ENCODE results near the gene KLHL40.

Gene KLHL40

GRCh38 chr3:42731476-42732195, 46.3 kb downstream of the KLHL40 start:
- H3K27ac ChIP-seq: no peak overlapping the region
- no peak for TF ChIP-seq ZFX (IDR thresholded peaks at IDR 0.05)
- TF ChIP-seq, protein P1, sequence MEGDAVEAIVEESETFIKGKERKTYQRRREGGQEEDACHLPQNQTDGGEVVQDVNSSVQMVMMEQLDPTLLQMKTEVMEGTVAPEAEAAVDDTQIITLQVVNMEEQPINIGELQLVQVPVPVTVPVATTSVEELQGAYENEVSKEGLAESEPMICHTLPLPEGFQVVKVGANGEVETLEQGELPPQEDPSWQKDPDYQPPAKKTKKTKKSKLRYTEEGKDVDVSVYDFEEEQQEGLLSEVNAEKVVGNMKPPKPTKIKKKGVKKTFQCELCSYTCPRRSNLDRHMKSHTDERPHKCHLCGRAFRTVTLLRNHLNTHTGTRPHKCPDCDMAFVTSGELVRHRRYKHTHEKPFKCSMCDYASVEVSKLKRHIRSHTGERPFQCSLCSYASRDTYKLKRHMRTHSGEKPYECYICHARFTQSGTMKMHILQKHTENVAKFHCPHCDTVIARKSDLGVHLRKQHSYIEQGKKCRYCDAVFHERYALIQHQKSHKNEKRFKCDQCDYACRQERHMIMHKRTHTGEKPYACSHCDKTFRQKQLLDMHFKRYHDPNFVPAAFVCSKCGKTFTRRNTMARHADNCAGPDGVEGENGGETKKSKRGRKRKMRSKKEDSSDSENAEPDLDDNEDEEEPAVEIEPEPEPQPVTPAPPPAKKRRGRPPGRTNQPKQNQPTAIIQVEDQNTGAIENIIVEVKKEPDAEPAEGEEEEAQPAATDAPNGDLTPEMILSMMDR (conservative IDR thresholded peaks at IDR 0.05): no peak

- H3K27ac ChIP-seq: no peak overlapping the region
- no peak for TF ChIP-seq ZFX (IDR thresholded peaks at IDR 0.05)
- TF ChIP-seq, protein P1 (conservative IDR thresholded peaks at IDR 0.05): no peak
Measured at GRCh38 chr3:42732196-42732828, 47.0 kb downstream of the KLHL40 start.

DNA sequence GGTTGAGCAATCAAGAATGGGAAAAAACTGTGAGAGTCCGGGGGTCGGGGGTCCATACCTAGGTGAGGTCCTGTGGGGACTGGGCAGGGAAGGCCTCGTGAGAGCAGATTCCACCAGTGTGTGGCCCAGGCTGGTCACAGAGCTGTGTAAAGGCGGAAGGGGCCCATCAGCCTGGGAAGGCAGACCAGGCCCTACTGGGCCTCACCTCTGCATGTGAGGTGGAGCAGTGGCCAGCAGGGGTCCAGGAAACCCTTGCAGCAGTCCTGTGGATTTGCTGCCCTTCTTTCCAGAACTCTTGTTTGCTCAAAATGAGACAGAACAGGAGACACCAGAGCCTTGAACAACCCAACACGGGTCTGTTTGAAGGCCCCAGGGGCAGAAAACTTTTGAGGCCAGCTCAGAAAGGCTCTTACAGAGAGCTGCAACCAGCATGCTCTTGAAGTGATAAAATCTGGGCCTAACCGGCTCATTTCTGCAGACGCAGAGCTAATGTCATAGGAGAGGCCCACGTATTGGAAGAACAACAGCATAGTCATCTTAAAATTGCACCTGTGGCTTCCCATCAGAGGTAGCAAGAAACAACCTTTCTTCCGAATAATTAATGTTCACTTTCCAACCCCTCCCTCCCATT, 47.6 kb downstream of the KLHL40 start:
- H3K27ac ChIP-seq: no peak overlapping the region
- TF ChIP-seq, protein P1 (conservative IDR thresholded peaks at IDR 0.05): no peak
- no peak for TF ChIP-seq ZFX (IDR thresholded peaks at IDR 0.05)

DNA sequence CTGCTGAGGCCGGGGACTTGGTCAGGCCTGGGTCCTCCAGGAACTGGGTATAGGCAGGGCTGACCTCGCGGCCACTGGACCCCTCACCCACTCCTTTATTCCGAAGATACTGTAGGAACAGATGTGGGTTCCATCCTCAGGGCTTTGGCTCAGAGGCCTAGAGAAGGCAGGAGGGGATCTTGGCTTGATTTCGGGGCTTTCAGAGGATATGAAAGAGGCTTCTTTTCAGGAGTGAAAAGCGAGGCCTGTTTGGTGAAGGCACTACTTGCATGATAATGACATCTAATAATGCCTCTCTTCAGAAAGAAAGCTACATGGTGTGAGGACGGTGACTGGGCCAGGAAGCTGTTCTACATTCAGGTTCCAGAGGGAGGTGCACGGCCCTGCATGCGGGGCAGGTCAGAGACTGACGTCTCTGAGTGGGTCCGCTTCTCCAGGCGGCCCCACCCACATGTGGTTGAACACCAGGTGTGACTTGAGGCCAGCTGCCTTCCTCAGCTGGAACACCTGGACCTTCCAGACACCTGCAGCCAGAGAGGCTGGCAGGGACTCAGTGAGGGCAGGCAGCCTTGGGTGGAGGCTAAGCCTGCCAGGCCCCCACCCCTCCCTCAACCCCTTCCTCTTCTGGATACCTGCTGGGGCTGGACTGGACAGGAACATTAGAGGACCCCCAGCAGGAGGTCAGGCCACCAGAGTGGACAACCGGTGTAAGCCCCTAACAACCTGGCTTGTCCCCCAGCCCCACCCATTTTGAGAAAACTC, 48.3 kb downstream of the KLHL40 start:
- no peak for TF ChIP-seq ZFX (IDR thresholded peaks at IDR 0.05)
- TF ChIP-seq, protein P1 (conservative IDR thresholded peaks at IDR 0.05): no peak
- H3K27ac ChIP-seq: no peak overlapping the region

DNA sequence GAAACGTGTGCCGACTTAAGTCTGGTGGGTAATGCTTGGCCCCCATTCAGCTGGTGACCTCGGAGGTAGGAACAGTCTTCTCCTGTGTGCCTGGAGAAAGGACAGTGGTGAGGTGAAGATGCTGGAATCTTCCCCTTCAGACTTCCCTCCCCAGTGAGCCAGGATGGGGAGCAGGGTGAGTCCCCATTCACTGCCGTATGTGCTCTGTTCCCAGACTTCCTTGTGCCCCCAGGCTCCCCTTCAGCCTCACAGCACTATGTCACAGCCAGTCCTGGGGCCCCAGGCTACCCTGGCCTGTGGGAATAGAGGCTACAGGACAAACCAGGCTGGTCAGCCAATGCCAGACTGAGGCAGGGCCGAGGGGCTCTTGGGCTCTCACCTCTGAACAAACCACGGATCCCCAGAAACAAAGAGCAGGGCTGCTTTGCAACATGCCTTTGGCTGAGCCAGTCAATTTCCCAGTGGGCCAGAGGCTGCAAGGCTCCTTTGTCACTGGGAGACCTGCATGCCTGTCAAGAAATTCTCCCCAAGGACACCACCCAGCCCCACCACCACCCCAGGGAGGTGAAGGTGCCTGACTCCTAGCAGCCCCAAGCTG, 49.0 kb downstream of the KLHL40 start:
- TF ChIP-seq, protein P1 (conservative IDR thresholded peaks at IDR 0.05): no peak
- TF ChIP-seq ZFX (IDR thresholded peaks at IDR 0.05): no peak

DNA sequence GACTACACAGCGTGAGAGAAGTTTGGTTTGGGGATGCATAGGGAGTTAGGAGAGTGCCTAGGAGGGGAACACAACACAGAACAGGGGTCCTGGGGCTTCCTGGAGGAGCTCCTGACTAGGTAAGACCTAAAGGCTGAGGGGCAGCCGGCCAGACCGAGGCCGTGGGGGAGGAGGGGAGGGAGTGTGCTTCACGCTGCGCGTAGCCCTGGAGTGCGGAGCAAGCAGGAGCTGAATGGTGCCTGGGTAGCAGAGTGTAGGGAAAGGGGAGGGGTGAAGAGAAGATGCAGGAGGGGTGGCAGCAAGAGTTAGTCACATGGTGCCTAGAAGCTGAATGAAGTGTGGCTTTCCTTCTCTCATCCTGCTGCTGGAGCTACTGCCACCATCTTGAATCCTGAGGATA, 49.7 kb downstream of the KLHL40 start:
- H3K27ac ChIP-seq: no peak overlapping the region
- TF ChIP-seq, protein P1 (conservative IDR thresholded peaks at IDR 0.05): no peak
- TF ChIP-seq ZFX (IDR thresholded peaks at IDR 0.05): no peak

More for the DNA sequence above, 49.0 kb downstream of the KLHL40 start:
- no peak overlapping the region for H3K27ac ChIP-seq

All from C4-2B (cell line).